H1 (cell line): Measurements from ENCODE around the gene CD69. TPM values are rescaled to one million over a fixed set of nuclear protein-coding genes. Genes with fewer than 3 reads are reported as not detected.

Source experiments
- CTCF ChIA-PET: fragments of 300-600 bp; sonication (Branson Sonifier 250); formaldehyde crosslinking; loops from one replicate; lab custom pipeline; 2021; ENCODE audit not compliant: partially characterized antibody; lab: Charles Lee
- POLR2A ChIA-PET: fragments of 300-600 bp; sonication (Branson Sonifier 250); formaldehyde crosslinking; loops from one replicate; lab custom pipeline; 2021; ENCODE audit warnings: inconsistent platforms; ENCODE audit not compliant: partially characterized antibody; lab: Charles Lee
- DNase-seq, 2 experiments: peaks; one replicate each; pipeline versions ENCODE4 v3.0.0 to v3.0.0-alpha.2; 2010 to 2022; ENCODE audit warnings: low spot score in 2 of 2, low read depth in 1 of 2, mixed read lengths in 1 of 2
- FAIRE-seq: peaks from 2 replicates; lab custom pipeline; 2011; peaks lifted over from hg19 to GRCh38; lab: Jason Lieb, UNC
- H2AFZ ChIP-seq: 2 replicates; pipeline ENCODE4 v1.8.1; 2012; ENCODE audit warnings: low read length, inconsistent platforms
- H2AK5ac ChIP-seq: 2 replicates; pipeline ENCODE4 v1.6.1; 2013; ENCODE audit warnings: low read depth, low read length
- H2BK120ac ChIP-seq: replicated peaks from 2 replicates; pipeline ENCODE3; 2013; ENCODE audit warnings: low read depth, low read length, inconsistent platforms
- H2BK12ac ChIP-seq: 2 replicates; pipeline ENCODE4 v1.6.1; 2013; ENCODE audit warnings: low read depth, low read length
- H2BK15ac ChIP-seq: 2 replicates; pipeline ENCODE4 v1.6.1; 2013; ENCODE audit warnings: low read length
- H2BK20ac ChIP-seq: 2 replicates; pipeline ENCODE4 v1.6.1; 2013; ENCODE audit warnings: low read length
- H2BK5ac ChIP-seq: 2 replicates; pipeline ENCODE4 v1.6.1; 2013; ENCODE audit warnings: low read depth, low read length
- H3K14ac ChIP-seq: 2 replicates; pipeline ENCODE4 v1.6.1; 2013; ENCODE audit warnings: inconsistent platforms; ENCODE audit not compliant: insufficient read length
- H3K18ac ChIP-seq: 2 replicates; pipeline ENCODE4 v1.6.1; 2013; ENCODE audit warnings: low read length; ENCODE audit errors: extremely low read depth
- H3K23ac ChIP-seq: 2 replicates; pipeline ENCODE4 v1.6.1; 2013; ENCODE audit warnings: inconsistent platforms; ENCODE audit not compliant: insufficient read length
- H3K23me2 ChIP-seq: 2 replicates; pipeline ENCODE4 v1.6.1; 2013; ENCODE audit warnings: low read depth, low read length
- H3K27ac ChIP-seq: 2 replicates; pipeline ENCODE4 v1.6.1; 2011; ENCODE audit warnings: low read depth, low read length, inconsistent platforms
- H3K27me3 ChIP-seq, 4 experiments: replicated peaks in 1 of 4; 1 replicate in 1 of 4; 2 replicates in 3 of 4; pipeline versions ENCODE4 v1.6.1 to v1.8.1; 2011 to 2013; ENCODE audit warnings: low read length in 3 of 4, mild to moderate bottlenecking in 3 of 4, inconsistent platforms in 2 of 4, mixed read lengths in 2 of 4, moderate library complexity in 1 of 4; ENCODE audit not compliant: control insufficient read depth in 3 of 4, insufficient read depth in 3 of 4; ENCODE audit errors: extremely low read depth in 1 of 4
- H3K36me3 ChIP-seq, 4 experiments: 2 replicates each; pipeline versions ENCODE4 v1.6.1 to v1.8.1; 2011 to 2013; ENCODE audit warnings: mild to moderate bottlenecking in 4 of 4, low read length in 3 of 4, moderate library complexity in 2 of 4, control low read depth in 1 of 4, inconsistent platforms in 1 of 4; ENCODE audit not compliant: insufficient read depth in 4 of 4, control insufficient read depth in 2 of 4
- H3K4ac ChIP-seq: replicated peaks from 2 replicates; pipeline ENCODE3; 2013; ENCODE audit warnings: low read length, low read depth, mixed read lengths, inconsistent platforms; ENCODE audit not compliant: insufficient read length
- H3K4me1 ChIP-seq, 4 experiments: replicated peaks in 1 of 4; 1 replicate in 1 of 4; 2 replicates in 3 of 4; pipeline versions ENCODE4 v1.6.1 to v1.8.1; 2011 to 2013; ENCODE audit warnings: low read length in 3 of 4, inconsistent platforms in 2 of 4, mixed read lengths in 1 of 4; ENCODE audit not compliant: insufficient read depth in 4 of 4, control insufficient read depth in 3 of 4
- H3K4me2 ChIP-seq, 2 experiments: 2 replicates each; pipeline versions ENCODE4 v1.6.1 to v1.8.1; 2011 to 2013; ENCODE audit warnings: low read depth in 2 of 2, low read length in 2 of 2, control low read depth in 1 of 2, inconsistent platforms in 1 of 2, mild to moderate bottlenecking in 1 of 2; ENCODE audit not compliant: insufficient read depth in 1 of 2
- H3K4me3 ChIP-seq, 4 experiments: fragments of 200-600, 300-600 bp in 1 of 4; sonication (generic), shearing (Covaris generic), sonication (Bioruptor Twin) in 1 of 4; 2 replicates each; pipeline versions ENCODE4 v1.5.1 to v1.8.1; 2011 to 2016; ENCODE audit warnings: low read length in 4 of 4, low read depth in 3 of 4, control low read depth in 2 of 4, inconsistent platforms in 2 of 4, mild to moderate bottlenecking in 2 of 4, mixed read lengths in 1 of 4, moderate library complexity in 1 of 4; ENCODE audit not compliant: insufficient read depth in 2 of 4; ENCODE audit errors: extremely low read depth in 1 of 4
- H3K56ac ChIP-seq: replicated peaks from 2 replicates; pipeline ENCODE3; 2013; ENCODE audit warnings: low read depth, mild to moderate bottlenecking, mixed read lengths, low read length, inconsistent platforms; ENCODE audit not compliant: insufficient read length
- H3K79me1 ChIP-seq: 2 replicates; pipeline ENCODE4 v1.6.1; 2013; ENCODE audit warnings: low read depth, low read length, control low read depth
- H3K79me2 ChIP-seq, 2 experiments: 2 replicates each; pipeline versions ENCODE4 v1.6.1 to v1.8.1; 2012 to 2013; ENCODE audit warnings: low read length in 2 of 2, mild to moderate bottlenecking in 2 of 2, inconsistent platforms in 1 of 2; ENCODE audit not compliant: insufficient read depth in 2 of 2, control insufficient read depth in 1 of 2
- H3K9ac ChIP-seq, 4 experiments: replicated peaks in 1 of 4; 1 replicate in 1 of 4; 2 replicates in 3 of 4; pipeline versions ENCODE4 v1.6.1 to v1.8.1; 2011 to 2013; ENCODE audit warnings: low read depth in 3 of 4, low read length in 3 of 4, control low read depth in 2 of 4, mild to moderate bottlenecking in 2 of 4, moderate library complexity in 2 of 4, inconsistent platforms in 1 of 4; ENCODE audit errors: extremely low read depth in 1 of 4
- H3K9me3 ChIP-seq, 2 experiments: 2 replicates each; pipeline versions ENCODE4 v1.6.1 to v1.8.1; 2012 to 2013; ENCODE audit warnings: mild to moderate bottlenecking in 2 of 2, moderate library complexity in 2 of 2, control low read depth in 1 of 2, inconsistent platforms in 1 of 2, low read depth in 1 of 2, low read length in 1 of 2, mixed read lengths in 1 of 2; ENCODE audit not compliant: insufficient read depth in 2 of 2
- H4K20me1 ChIP-seq, 2 experiments: replicated peaks in 1 of 2; 2 replicates each; pipeline versions ENCODE3 to v1.8.1; 2011 to 2013; ENCODE audit warnings: inconsistent platforms in 2 of 2, low read length in 2 of 2, mild to moderate bottlenecking in 1 of 2; ENCODE audit not compliant: insufficient read depth in 2 of 2, control insufficient read depth in 1 of 2
- H4K5ac ChIP-seq: 2 replicates; pipeline ENCODE4 v1.6.1; 2013; ENCODE audit warnings: low read length, low read depth, mixed read lengths, inconsistent platforms; ENCODE audit not compliant: insufficient read length
- H4K8ac ChIP-seq: 2 replicates; pipeline ENCODE4 v1.8.0; 2013; ENCODE audit warnings: mild to moderate bottlenecking, moderate library complexity, low read length, inconsistent platforms; ENCODE audit not compliant: insufficient read depth; ENCODE audit errors: extremely low read depth
- H4K91ac ChIP-seq: replicated peaks from 2 replicates; pipeline ENCODE3; 2013; ENCODE audit warnings: low read length, mixed read lengths, inconsistent platforms; ENCODE audit not compliant: insufficient read length
- ATF3 ChIP-seq: IDR thresholded peaks from 2 replicates; pipeline ENCODE4 v1.6.1; 2011; ENCODE audit warnings: low read depth, mild to moderate bottlenecking, low read length; ENCODE audit not compliant: insufficient read depth
- TAF1 ChIP-seq: IDR thresholded peaks from 2 replicates; pipeline ENCODE4 v1.6.1; 2011; ENCODE audit warnings: mild to moderate bottlenecking, low read depth, low read length
- USF2 ChIP-seq: IDR thresholded peaks from 2 replicates; pipeline ENCODE4 v1.6.1; 2011; ENCODE audit warnings: low read length, improper control_type of control experiment
- polyA plus RNA-seq, 7 experiments: library from polyadenylated mRNA; depleted of rRNA in 3 of 7; stranded (reverse) in 5 of 7; unstranded in 2 of 7; fragments of >200 nt in 5 of 7; fragments of 200-250 nt in 2 of 7; gene quantifications; 1 replicate in 5 of 7; 2 replicates in 1 of 7; 4 replicates in 1 of 7; pipeline versions ENCODE4 v1.2.1 to v1.2.3, GENCODE V29; 2011 to 2013; ENCODE audit warnings: missing spikeins in 2 of 7, mixed read lengths in 2 of 7
- total RNA-seq: library from RNA; stranded (reverse); fragmentation: NEBNext Ultra II Directional; extraction: Animal tissue kit (Norgen Biotek cat#: 25700); gene quantifications from 2 replicates; pipeline ENCODE4 v1.2.1, GENCODE V29; 2021

CD69 gene
- total and polyA plus RNA-seq, 2 of the 8 experiments (the other 6 are each of a cell fraction or from before 2014, with no cell fraction given) = not detected

- CTCF ChIA-PET = interaction anchor here (0.8 to 6.1 kb wide), 11 partner anchors 10 to 623 kb away, joined by 3 to 62 read pairs (median 4); no protein-coding TSS in a partner anchor
- H3K79me2 ChIP-seq = no peaks in the 10 kb centered on the region
- no peak overlapping the region for H3K9ac ChIP-seq
- POLR2A ChIA-PET = no interaction called here
- no peak overlapping the region for H3K27ac ChIP-seq
- no peaks in the 10 kb centered on the region for H3K79me1 ChIP-seq
- H4K8ac ChIP-seq = no peak overlapping the region
- no peak overlapping the region for H2BK20ac ChIP-seq
- no peak overlapping the region for H3K4ac ChIP-seq
- H2AK5ac ChIP-seq = no peak overlapping the region
- no peaks in the 10 kb centered on the region for H3K36me3 ChIP-seq
- H3K56ac ChIP-seq = no peak overlapping the region
- no peaks in the 10 kb centered on the region for H3K23me2 ChIP-seq
- no peaks in the 10 kb centered on the region for H4K20me1 ChIP-seq
- no peak overlapping the region for H2BK120ac ChIP-seq
- H2BK12ac ChIP-seq = no peak overlapping the region
- no peaks in the 10 kb centered on the region for H3K27me3 ChIP-seq
- no peak overlapping the region for H2BK15ac ChIP-seq
- no peak overlapping the region for H3K4me2 ChIP-seq
- 0 out of 4 replicates have a peak, but pooled peaks cover 0 to 3% of the 10 kb centered on the region in 2 experiments for H3K9me3 ChIP-seq
- DNase-seq (no peak), FAIRE-seq (no peak)
- H4K91ac ChIP-seq = no peak overlapping the region
- H3K4me3 ChIP-seq = no peak overlapping the region
- H3K23ac ChIP-seq = no peak overlapping the region
- no peak overlapping the region for H2BK5ac ChIP-seq
- H3K18ac ChIP-seq = no peak overlapping the region
- no peak overlapping the region for H4K5ac ChIP-seq
- no peak overlapping the region for H3K14ac ChIP-seq
- no peak overlapping the region for H2AFZ ChIP-seq
- peaks cover 0 to 2% (median 0%) of the 10 kb centered on the region in 4 experiments; a peak in 1 of 7 replicates for H3K4me1 ChIP-seq
- TF ChIP-seq ATF3 (no peak), TAF1 (no peak), USF2 (no peak)
These were observed 53.3 kb downstream of the CD69 start for GRCh38 chr12:9707356-9707755.
